GM12873 (cell line): ENCODE measurements around the gene RXFP2.

Experiments used
- TF ChIP-seq, protein P1 (sequence below): IDR thresholded peaks from 2 replicates; pipeline ENCODE4 v1.5.1; 2012; ENCODE audit warnings: low read depth, mild to moderate bottlenecking, moderate library complexity, low read length, control low read depth; ENCODE audit not compliant: insufficient read depth; ENCODE audit errors: missing control alignments

The RXFP2 gene

DNA sequence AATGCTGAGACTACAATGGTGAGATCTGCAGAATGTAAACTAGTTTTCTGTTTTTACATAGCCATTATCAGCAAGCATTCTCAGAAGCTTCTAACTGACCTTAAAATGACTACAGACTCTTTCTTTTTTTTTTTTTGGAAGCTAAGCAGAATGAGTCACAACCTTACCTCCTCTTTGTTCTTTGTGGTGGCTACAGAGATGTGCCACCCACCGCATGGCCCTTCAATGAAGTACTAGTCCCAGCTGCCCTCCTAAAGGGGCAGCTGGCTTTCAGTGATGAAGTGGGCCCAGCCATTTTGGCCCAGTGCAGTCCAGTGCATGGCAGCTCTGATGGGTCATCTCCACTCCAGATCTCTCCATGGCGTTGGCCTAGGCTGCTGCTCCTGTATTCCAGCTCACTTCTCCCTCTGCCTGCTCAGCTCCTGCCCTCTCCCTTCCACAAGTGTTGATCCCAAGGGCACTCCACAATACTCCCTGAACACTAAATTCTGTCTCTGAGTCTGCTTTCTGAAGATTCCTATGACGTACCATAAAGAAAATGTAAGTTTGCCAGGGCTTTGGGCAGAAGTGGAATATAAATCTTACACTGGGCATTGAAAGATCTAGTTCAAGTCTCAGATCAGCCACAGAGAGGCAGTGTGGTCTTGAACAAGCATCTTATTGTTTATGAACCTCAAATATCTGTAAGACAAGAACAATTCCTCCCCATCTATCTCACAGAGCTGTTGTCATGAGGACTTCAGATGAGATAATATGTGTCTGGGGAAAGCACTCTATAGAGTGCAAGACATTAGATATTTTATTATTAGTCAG, 85.6 kb downstream of the RXFP2 start:
- TF ChIP-seq, protein P1, sequence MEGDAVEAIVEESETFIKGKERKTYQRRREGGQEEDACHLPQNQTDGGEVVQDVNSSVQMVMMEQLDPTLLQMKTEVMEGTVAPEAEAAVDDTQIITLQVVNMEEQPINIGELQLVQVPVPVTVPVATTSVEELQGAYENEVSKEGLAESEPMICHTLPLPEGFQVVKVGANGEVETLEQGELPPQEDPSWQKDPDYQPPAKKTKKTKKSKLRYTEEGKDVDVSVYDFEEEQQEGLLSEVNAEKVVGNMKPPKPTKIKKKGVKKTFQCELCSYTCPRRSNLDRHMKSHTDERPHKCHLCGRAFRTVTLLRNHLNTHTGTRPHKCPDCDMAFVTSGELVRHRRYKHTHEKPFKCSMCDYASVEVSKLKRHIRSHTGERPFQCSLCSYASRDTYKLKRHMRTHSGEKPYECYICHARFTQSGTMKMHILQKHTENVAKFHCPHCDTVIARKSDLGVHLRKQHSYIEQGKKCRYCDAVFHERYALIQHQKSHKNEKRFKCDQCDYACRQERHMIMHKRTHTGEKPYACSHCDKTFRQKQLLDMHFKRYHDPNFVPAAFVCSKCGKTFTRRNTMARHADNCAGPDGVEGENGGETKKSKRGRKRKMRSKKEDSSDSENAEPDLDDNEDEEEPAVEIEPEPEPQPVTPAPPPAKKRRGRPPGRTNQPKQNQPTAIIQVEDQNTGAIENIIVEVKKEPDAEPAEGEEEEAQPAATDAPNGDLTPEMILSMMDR = peak; percentile 10

- TF ChIP-seq, protein P1 = no peak
Observed at GRCh38 chr13:31826521-31826920, 87.2 kb downstream of the RXFP2 start.

- TF ChIP-seq, protein P1 = no peak
Observed at GRCh38 chr13:31827707-31828106, 88.4 kb downstream of the RXFP2 start.

DNA sequence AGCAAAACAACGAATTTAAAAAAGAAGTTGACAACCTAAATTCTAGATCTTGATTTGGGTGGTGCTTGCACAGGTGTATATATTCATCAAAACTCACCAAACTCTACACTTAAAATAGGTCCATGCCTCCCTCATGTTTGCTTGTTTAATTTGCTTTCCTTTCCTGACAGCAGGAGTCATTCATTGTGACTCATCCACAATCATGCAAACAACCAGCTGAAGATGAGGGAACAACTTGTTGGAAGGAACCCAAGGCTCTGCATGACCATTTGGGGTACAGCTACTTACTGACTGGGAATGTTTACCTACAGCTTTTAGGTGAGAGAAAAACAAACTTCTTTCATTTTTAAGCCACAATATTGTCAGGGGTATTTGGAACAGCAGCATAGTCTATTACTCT, 96.6 kb downstream of the RXFP2 start:
- TF ChIP-seq, protein P1 = no peak

- TF ChIP-seq, protein P1 = no peak
Observed at GRCh38 chr13:31843044-31843443, 103.7 kb downstream of the RXFP2 start.

GRCh38 chr13:31846182-31846938, 107.0 kb downstream of the RXFP2 start:
- TF ChIP-seq, protein P1 = no peak
